SH-SY5Y (cell line): ENCODE results near the gene MT1E.

Experiments used
- GATA2 ChIP-seq: IDR thresholded peaks from 2 replicates; pipeline ENCODE4 v1.6.1; 2011; ENCODE audit warnings: mild to moderate bottlenecking, low read depth, low read length
- GATA3 ChIP-seq: IDR thresholded peaks from 2 replicates; pipeline ENCODE4 v1.6.1; 2011; ENCODE audit warnings: low read depth, mild to moderate bottlenecking, low read length, moderate library complexity

DNA sequence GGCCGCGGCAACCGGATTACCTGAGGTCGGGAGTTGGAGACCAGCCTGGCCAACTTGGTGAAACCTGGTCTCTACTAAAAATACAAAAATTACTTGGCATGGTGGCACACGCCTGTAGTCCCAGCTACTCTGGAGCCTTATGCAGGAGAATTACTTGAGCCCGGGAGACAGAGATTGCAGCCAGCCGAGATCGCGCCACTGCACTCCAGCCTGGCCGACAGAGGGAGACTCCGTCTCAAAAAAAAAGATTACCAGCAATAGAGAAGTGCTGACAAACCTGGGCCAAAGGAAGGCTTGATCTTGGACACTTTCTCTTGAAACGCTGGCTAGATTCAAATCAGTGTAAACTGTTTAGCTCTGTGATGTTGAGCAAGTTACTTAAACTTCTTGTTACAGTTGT is 48.3 kb downstream of the MT1E start:
- no peak for TF ChIP-seq GATA3
- TF ChIP-seq GATA2 = no peak
